Pancreas (tissue), 10 donors: ENCODE data around the gene RTN4. TPM values are rescaled to one million over a fixed set of nuclear protein-coding genes. Genes with fewer than 3 reads are reported as not detected.

Source experiments
- ATAC-seq, 4 donors: fragments of 200-7000 bp; cut with Tn5 transposase; one replicate each; pipeline versions ENCODE4 v1.8.0 to v1.9.1; 2020; ENCODE audit warnings: mild to moderate bottlenecking in 4 of 4, moderate library complexity in 4 of 4
- DNase-seq, 6 donors: peaks; one replicate each; pipeline ENCODE4 v3.0.0-alpha.2; 2020
- FAIRE-seq: peaks from 2 replicates; lab custom pipeline; 2012; peaks lifted over from hg19 to GRCh38; lab: Jason Lieb, UNC
- H3K27ac ChIP-seq, 4 donors: fragments of 200-600 bp; sonication (generic); 1 replicate in 3 of 4; 2 replicates in 1 of 4; pipeline versions ENCODE4 v1.5.0 to v1.8.0; 2020
- H3K27me3 ChIP-seq, 4 donors: fragments of 200-600 bp; one replicate each; pipeline ENCODE4 v1.8.0; 2021
- H3K36me3 ChIP-seq, 3 donors: fragments of 200-600 bp; sonication (generic) in 1 of 3; one replicate each; pipeline versions ENCODE4 v1.5.0 to v1.8.0; 2020 to 2021
- H3K4me1 ChIP-seq, 3 donors: fragments of 200-600 bp; one replicate each; pipeline ENCODE4 v1.8.0; 2021
- H3K4me3 ChIP-seq, 4 donors: fragments of 200-600 bp; sonication (generic) in 2 of 4; one replicate each; pipeline versions ENCODE4 v1.5.0 to v1.8.0; 2020 to 2021
- H3K9me3 ChIP-seq, 4 donors: fragments of 200-600 bp; one replicate each; pipeline ENCODE4 v1.8.0; 2021
- CTCF ChIP-seq, 4 donors: fragments of 200-600 bp; sonication (generic) in 3 of 4; IDR thresholded peaks; one replicate each; pipeline versions ENCODE4 v1.5.0 to v1.8.0; 2021; ENCODE audit warnings: antibody characterized with exemption in 4 of 4
- WGBS, 2 donors: extraction: QIAGEN DNeasy Blood & Tissue Kit; methylation state at CpG; one replicate each; pipeline ENCODE4 v1.1.7; 2013; 5-methylcytosine and 5-hydroxymethylcytosine counted together
- intact Hi-C, 3 donors: fragments of 100-400 bp; cut with DNase I; formaldehyde crosslinking; loops; one replicate each; pipeline versions ENCODE4 v1.11.1 to v1.14.2; 2022
- polyA plus RNA-seq, 2 donors: library from polyadenylated mRNA; stranded (reverse); fragments of 200-250 nt; gene quantifications; one replicate each; pipeline ENCODE4 v1.2.3, GENCODE V29; 2013
- total RNA-seq, 6 donors: library from RNA; stranded (reverse); fragmentation: NEBNext Ultra II Directional in 4 of 6; extraction: Animal tissue kit (Norgen Biotek cat#: 25700) in 4 of 6; gene quantifications; one replicate each; pipeline versions ENCODE4 v1.2.1 to v1.2.4, GENCODE V29; 2021 to 2023
- donor health status: healthy with polysubstance abuse.
- donor health status: DM: no; HTN: no; CAD: no; lungs with moderate emphysema.
- donor health status: DM: no; HTN: no; CAD: no.
- donor health status: control.
- donor health status: control.
- donor health status: Bipolar disorder and iron deficiency.
- donor health status: DM: yes; HTN: yes; CAD: no.
- donor health status: DM: no; HTN: no; CAD: no.
- donor health status: DM: no; HTN: no; CAD: no.
- donor health status: DM: yes; HTN: yes; CAD: no.

The RTN4 gene
- total and polyA plus RNA-seq, 8 donors: 38.3 to 105 (median 77.3) TPM

DNA sequence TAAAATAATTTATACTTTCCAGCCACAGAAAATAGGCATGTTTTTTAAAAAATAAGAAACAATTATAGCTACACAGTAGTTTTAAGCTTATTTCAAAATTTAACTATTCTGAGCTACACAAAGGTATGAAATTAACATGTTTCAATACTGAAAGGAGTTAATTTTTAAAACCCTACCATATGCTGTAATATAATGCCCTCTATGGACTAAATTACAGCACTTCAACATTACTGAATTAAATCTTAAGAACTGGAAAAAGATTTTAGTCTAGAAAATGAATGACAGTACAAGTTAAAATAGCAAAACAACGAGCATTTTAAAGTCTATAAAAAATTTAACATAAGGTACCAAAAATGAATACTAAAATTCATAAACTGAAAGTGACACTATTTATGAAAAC is 36.3 kb downstream of the RTN4 start:
- peak; percentile 68 for FAIRE-seq
- Histone ChIP-seq H3K27ac (peak overlapping the region in 2 of 4 donors; percentile 82 to 85), H3K4me1 (peaks cover 38 to 59% (median 53%) of the 10 kb centered on the region in 3 donors), H3K27me3 (no peaks in the 10 kb centered on the region), H3K36me3 (no peaks in the 10 kb centered on the region), H3K9me3 (no peaks in the 10 kb centered on the region), H3K4me3 (no peak overlapping the region)
- no peak for TF ChIP-seq CTCF (IDR thresholded peaks at IDR 0.05)
- peak in 1 of 4 donors; percentile 35 for ATAC-seq
- WGBS, 2 donors: 8 to 12% methylated on average over 1 of the region's 1 CpG
- intact Hi-C loops: no loop called here
- no peak for DNase-seq

- intact Hi-C loops: no loop called here
- FAIRE-seq (no peak), DNase-seq (no peak), ATAC-seq (no peak)
- H3K27ac ChIP-seq: peak overlapping the region in 3 of 4 donors; percentile 44 to 85 (median 82)
- WGBS, 2 donors: 21 to 23% methylated on average over 2 of the region's 2 CpGs
- no peaks in the 10 kb centered on the region for H3K36me3 ChIP-seq
- H3K4me3 ChIP-seq: no peak overlapping the region
- no peaks in the 10 kb centered on the region for H3K9me3 ChIP-seq
- peaks cover 38 to 66% (median 59%) of the 10 kb centered on the region in 3 donors for H3K4me1 ChIP-seq
- no peak for TF ChIP-seq CTCF (IDR thresholded peaks at IDR 0.05)
- no peaks in the 10 kb centered on the region for H3K27me3 ChIP-seq
These were observed 37.4 kb downstream of the RTN4 start for GRCh38 chr2:55012672-55013484.

DNA sequence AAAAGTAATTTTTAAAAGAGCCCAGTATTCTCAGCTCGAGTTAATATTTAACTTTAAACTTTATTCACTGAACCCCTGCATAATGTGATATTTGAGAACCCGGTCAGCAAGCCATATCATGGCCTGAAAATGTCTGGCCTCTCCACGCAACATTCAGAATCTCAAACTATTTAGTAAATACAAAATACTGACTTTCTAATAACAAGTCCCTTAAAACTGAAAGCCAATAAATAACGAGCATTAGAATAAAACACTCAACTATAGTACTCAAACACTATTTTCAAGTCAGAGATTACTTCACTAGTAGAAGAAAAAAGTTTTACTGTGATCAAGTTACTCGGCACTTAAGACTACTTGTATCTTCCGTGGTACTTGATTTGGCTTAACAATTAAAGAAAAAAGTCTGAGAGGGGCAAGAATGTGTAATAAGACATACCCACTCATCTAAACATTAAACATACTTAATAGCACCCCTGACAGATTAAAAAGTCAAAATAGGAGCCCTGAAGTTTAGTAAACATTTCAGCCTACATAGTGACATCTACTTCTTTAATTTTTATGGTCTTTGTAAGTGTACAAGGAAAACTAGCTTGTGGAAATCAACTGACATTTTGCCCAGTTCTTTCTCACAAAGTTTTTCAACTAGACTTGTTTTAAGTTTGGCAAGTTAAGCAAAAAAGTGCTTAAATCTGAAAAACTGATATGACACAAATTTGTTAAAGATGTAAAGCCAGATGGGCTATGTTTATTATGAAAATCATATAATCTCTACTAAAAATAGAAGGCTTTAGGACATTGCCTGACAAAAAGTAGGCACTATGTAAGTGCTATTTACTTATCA is 38.2 kb downstream of the RTN4 start:
- H3K4me3 ChIP-seq: peak overlapping the region in 1 of 4 donors; percentile 2
- FAIRE-seq: no peak
- no peak for DNase-seq
- peaks cover 38 to 69% (median 60%) of the 10 kb centered on the region in 3 donors for H3K4me1 ChIP-seq
- no peaks in the 10 kb centered on the region for H3K36me3 ChIP-seq
- H3K9me3 ChIP-seq: no peaks in the 10 kb centered on the region
- peak overlapping the region; percentile 44 to 85 (median 72) for H3K27ac ChIP-seq
- WGBS, 2 donors: 6% methylated on average over 6 of the region's 6 CpGs
- no peaks in the 10 kb centered on the region for H3K27me3 ChIP-seq
- peak; percentile 38 to 61 (median 58) for ATAC-seq
- intact Hi-C loops: no loop called here
- no peak for TF ChIP-seq CTCF (IDR thresholded peaks at IDR 0.05)

DNA sequence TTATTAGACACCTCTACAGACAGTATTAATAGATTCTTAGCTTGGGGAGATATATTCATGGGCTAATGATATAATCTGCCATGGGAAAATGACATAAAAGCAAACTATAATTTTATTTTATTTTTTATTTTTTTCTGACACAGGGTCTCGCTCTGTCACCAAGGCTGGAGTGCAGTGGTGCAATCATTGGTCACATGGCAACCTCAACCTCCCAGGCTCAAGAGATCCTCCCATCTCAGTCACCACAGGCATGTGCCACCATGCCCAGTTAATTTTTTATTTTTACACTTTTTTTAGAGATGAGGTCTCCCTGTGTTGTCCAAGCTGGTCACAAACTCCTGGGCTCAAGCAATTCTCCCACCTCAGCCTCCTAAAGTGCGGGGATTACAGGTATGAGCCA is 39.3 kb downstream of the RTN4 start:
- no peaks in the 10 kb centered on the region for H3K9me3 ChIP-seq
- H3K27ac ChIP-seq: peak overlapping the region; percentile 44 to 85 (median 72)
- H3K4me1 ChIP-seq: peaks cover 43 to 80% (median 69%) of the 10 kb centered on the region in 3 donors
- ATAC-seq (peak; percentile 54 to 73 (median 66)), FAIRE-seq (no peak), DNase-seq (peak in 3 of 6 donors; percentile 25 to 51 (median 30))
- 51 to 61% methylated on average over 2 of the region's 2 CpGs for WGBS, 2 donors
- H3K4me3 ChIP-seq: peak overlapping the region in 1 of 4 donors; percentile 38
- no peaks in the 10 kb centered on the region for H3K27me3 ChIP-seq
- intact Hi-C loops: no loop called here
- no peak for TF ChIP-seq CTCF (IDR thresholded peaks at IDR 0.05)
- H3K36me3 ChIP-seq: no peaks in the 10 kb centered on the region
